ENCODE data around the gene TMEM74B. TPM values are rescaled to one million over a fixed set of nuclear protein-coding genes. Genes with fewer than 3 reads are reported as not detected.
A peak's percentile ranks its signal among the peaks of the same experiment; 100 is the strongest.

TMEM74B gene
- total and polyA plus RNA-seq, 9 of the 15 experiments (the other 6 are each of a cell fraction or from before 2014, with no cell fraction given), result 0.24 to 19.0 (median 7.5) TPM

DNA sequence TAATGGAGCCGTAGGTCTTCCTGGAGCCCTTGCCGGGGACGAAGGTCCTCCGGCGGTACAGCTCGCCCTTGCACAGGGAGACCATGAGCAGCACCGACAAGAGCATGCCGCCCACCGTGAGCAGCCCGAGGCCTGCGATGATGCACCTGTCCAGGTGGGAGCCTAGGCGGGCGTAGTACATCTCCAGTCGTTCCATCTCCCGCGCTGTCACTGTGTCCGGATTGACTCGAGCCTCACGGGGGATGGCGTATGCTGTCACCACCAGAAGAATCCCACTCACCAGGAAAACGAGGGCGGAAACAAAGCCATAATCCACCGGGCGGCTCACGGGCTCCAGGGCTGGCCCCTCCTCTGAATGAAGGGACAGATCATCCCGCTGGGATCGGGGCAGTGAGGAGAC is 3.8 kb downstream of the TMEM74B start:
- intact Hi-C loops (cut with micrococcal nuclease), result loop anchor here (10.0 kb wide), 1 partner anchor 366 kb away; no protein-coding TSS in a partner anchor
- Histone ChIP-seq H4K20me1 (replicated peaks; ENCODE audit: control insufficient read depth, insufficient read depth, low read length) (no peaks in the 10 kb centered on the region), H3K9ac (ENCODE audit: insufficient read depth in 1 of 2, low read depth in 2 of 2, low read length in 2 of 2) (peak overlapping the region in 1 of 2 experiments; percentile 2; a peak in 1 of 4 replicates), H3K4me2 (ENCODE audit: insufficient read depth, low read length) (no peak overlapping the region), H3K9me3 (replicated peaks; ENCODE audit: control insufficient read depth, insufficient read depth, low read depth, low read length) (no peaks in the 10 kb centered on the region), H3K36me3 (ENCODE audit: control insufficient read depth, insufficient read depth, low read length) (peaks cover 30% of the 10 kb centered on the region; the same call in 2 of the 3 replicates), H2AFZ (ENCODE audit: low read depth, low read length) (no peak overlapping the region), H3K27ac (ENCODE audit: extremely low read depth, low read depth, low read length) (no peak overlapping the region), H3K27me3 (ENCODE audit: control insufficient read depth in 2 of 2, insufficient read depth in 2 of 2, low read length in 2 of 2) (no peaks in the 10 kb centered on the region), H3K4me3 (no peak overlapping the region), H3K9me1 (ENCODE audit: control insufficient read depth, insufficient read depth, low read length) (no peaks in the 10 kb centered on the region), H3K79me2 (ENCODE audit: control insufficient read depth, insufficient read depth, low read length) (peaks cover 24% of the 10 kb centered on the region), H3K4me1 (replicated peaks in 1 of 2; ENCODE audit: control insufficient read depth in 2 of 2, insufficient read depth in 2 of 2, low read length in 2 of 2) (peaks cover 23 to 35% of the 10 kb centered on the region in 2 experiments)
- ATAC-seq (no peak), FAIRE-seq (no peak), DNase-seq (ENCODE audit: extremely low read depth in 1 of 4, low spot score in 3 of 4) (no peak)
- BruUV-seq (replicated peaks), result no TSS peak
- WGBS (ENCODE audit: insufficient coverage, low coverage, missing lambda C conversion rate), result 96% methylated on average over 10 of the region's 27 CpGs
- in situ Hi-C loops (cut with MboI), result no loop called here
- CTCF ChIA-PET (ENCODE audit: low intra/inter-chr PET ratio), result no interaction called here
- POLR2A ChIA-PET, result interaction anchor here (0.7 to 0.9 kb wide), 2 partner anchors 10 to 15 kb away, joined by 3 read pairs; no protein-coding TSS in a partner anchor
- TF ChIP-seq ZNF699 (CRISPR knock-in tag; IDR thresholded peaks at IDR 0.05; ENCODE audit: insufficient replicate concordance) (no peak), RBM22 (IDR thresholded peaks at IDR 0.05; ENCODE audit: low read depth, low read length, poor library complexity, severe bottlenecking) (no peak), ZBTB1 (CRISPR knock-in tag; IDR thresholded peaks at IDR 0.05; ENCODE audit: borderline replicate concordance, low read depth) (no peak), NEUROD1 (IDR thresholded peaks at IDR 0.05; ENCODE audit: borderline replicate concordance, low read depth, low read length, partially characterized antibody) (no peak), BMI1 (IDR thresholded peaks at IDR 0.05; ENCODE audit: low read length) (no peak)
- TF ChIP-seq, protein P1, sequence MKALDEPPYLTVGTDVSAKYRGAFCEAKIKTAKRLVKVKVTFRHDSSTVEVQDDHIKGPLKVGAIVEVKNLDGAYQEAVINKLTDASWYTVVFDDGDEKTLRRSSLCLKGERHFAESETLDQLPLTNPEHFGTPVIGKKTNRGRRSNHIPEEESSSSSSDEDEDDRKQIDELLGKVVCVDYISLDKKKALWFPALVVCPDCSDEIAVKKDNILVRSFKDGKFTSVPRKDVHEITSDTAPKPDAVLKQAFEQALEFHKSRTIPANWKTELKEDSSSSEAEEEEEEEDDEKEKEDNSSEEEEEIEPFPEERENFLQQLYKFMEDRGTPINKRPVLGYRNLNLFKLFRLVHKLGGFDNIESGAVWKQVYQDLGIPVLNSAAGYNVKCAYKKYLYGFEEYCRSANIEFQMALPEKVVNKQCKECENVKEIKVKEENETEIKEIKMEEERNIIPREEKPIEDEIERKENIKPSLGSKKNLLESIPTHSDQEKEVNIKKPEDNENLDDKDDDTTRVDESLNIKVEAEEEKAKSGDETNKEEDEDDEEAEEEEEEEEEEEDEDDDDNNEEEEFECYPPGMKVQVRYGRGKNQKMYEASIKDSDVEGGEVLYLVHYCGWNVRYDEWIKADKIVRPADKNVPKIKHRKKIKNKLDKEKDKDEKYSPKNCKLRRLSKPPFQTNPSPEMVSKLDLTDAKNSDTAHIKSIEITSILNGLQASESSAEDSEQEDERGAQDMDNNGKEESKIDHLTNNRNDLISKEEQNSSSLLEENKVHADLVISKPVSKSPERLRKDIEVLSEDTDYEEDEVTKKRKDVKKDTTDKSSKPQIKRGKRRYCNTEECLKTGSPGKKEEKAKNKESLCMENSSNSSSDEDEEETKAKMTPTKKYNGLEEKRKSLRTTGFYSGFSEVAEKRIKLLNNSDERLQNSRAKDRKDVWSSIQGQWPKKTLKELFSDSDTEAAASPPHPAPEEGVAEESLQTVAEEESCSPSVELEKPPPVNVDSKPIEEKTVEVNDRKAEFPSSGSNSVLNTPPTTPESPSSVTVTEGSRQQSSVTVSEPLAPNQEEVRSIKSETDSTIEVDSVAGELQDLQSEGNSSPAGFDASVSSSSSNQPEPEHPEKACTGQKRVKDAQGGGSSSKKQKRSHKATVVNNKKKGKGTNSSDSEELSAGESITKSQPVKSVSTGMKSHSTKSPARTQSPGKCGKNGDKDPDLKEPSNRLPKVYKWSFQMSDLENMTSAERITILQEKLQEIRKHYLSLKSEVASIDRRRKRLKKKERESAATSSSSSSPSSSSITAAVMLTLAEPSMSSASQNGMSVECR (CRISPR knock-in tag; IDR thresholded peaks at IDR 0.05), result no peak
- TF ChIP-seq, protein P2, sequence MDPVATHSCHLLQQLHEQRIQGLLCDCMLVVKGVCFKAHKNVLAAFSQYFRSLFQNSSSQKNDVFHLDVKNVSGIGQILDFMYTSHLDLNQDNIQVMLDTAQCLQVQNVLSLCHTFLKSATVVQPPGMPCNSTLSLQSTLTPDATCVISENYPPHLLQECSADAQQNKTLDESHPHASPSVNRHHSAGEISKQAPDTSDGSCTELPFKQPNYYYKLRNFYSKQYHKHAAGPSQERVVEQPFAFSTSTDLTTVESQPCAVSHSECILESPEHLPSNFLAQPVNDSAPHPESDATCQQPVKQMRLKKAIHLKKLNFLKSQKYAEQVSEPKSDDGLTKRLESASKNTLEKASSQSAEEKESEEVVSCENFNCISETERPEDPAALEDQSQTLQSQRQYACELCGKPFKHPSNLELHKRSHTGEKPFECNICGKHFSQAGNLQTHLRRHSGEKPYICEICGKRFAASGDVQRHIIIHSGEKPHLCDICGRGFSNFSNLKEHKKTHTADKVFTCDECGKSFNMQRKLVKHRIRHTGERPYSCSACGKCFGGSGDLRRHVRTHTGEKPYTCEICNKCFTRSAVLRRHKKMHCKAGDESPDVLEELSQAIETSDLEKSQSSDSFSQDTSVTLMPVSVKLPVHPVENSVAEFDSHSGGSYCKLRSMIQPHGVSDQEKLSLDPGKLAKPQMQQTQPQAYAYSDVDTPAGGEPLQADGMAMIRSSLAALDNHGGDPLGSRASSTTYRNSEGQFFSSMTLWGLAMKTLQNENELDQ (CRISPR knock-in tag; IDR thresholded peaks at IDR 0.05; ENCODE audit: borderline replicate concordance), result no peak
- TF ChIP-seq, protein P3, sequence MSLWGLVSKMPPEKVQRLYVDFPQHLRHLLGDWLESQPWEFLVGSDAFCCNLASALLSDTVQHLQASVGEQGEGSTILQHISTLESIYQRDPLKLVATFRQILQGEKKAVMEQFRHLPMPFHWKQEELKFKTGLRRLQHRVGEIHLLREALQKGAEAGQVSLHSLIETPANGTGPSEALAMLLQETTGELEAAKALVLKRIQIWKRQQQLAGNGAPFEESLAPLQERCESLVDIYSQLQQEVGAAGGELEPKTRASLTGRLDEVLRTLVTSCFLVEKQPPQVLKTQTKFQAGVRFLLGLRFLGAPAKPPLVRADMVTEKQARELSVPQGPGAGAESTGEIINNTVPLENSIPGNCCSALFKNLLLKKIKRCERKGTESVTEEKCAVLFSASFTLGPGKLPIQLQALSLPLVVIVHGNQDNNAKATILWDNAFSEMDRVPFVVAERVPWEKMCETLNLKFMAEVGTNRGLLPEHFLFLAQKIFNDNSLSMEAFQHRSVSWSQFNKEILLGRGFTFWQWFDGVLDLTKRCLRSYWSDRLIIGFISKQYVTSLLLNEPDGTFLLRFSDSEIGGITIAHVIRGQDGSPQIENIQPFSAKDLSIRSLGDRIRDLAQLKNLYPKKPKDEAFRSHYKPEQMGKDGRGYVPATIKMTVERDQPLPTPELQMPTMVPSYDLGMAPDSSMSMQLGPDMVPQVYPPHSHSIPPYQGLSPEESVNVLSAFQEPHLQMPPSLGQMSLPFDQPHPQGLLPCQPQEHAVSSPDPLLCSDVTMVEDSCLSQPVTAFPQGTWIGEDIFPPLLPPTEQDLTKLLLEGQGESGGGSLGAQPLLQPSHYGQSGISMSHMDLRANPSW (CRISPR knock-in tag; IDR thresholded peaks at IDR 0.05), result no peak
- TF ChIP-seq, protein P4, sequence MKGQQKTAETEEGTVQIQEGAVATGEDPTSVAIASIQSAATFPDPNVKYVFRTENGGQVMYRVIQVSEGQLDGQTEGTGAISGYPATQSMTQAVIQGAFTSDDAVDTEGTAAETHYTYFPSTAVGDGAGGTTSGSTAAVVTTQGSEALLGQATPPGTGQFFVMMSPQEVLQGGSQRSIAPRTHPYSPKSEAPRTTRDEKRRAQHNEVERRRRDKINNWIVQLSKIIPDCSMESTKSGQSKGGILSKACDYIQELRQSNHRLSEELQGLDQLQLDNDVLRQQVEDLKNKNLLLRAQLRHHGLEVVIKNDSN (CRISPR knock-in tag; IDR thresholded peaks at IDR 0.05), result no peak

Data from K562 (cell line).